ENCODE measurements around the gene GSG1. TPM values are rescaled to one million over a fixed set of nuclear protein-coding genes. Genes with fewer than 3 reads are reported as not detected.

Gene GSG1
- total RNA-seq, 2 donors from 2014 or later = 0.31 TPM; not detected in 1

GRCh38 chr12:13066459-13066858, 37.0 kb downstream of the GSG1 start:
- Mint-ChIP-seq H3K27me3 (ENCODE audit: insufficient read depth) (peaks cover 8% of the 10 kb centered on the region), H3K36me3 (ENCODE audit: low read depth) (peaks cover 11% of the 10 kb centered on the region), H3K4me3 (no peak overlapping the region), H3K27ac (no peak overlapping the region), H3K4me1 (peaks cover 28% of the 10 kb centered on the region), H3K9me3 (no peaks in the 10 kb centered on the region)
- H3K4me3 ChIP-seq (ENCODE audit: low read length) = no peak overlapping the region
- no peak overlapping the region for H3K9ac ChIP-seq (ENCODE audit: extremely low read depth, low read length, poor library complexity, severe bottlenecking)
- no peak for TF ChIP-seq CTCF (conservative IDR thresholded peaks at IDR 0.05)
- H3K36me3 ChIP-seq (ENCODE audit: control insufficient read depth, insufficient read depth, low read length) = peaks cover 11% of the 10 kb centered on the region
- DNase-seq = no peak
- H3K9me3 ChIP-seq (ENCODE audit: control insufficient read depth, low read length) = no peaks in the 10 kb centered on the region
- 78 to 93% methylated on average over 4 to 7 of the region's 7 CpGs for WGBS, 2 experiments (ENCODE audit: insufficient coverage in 1 of 2, insufficient read length in 1 of 2)
- peaks cover 4% of the 10 kb centered on the region for H3K4me1 ChIP-seq (ENCODE audit: control insufficient read depth, insufficient read depth, low read length)
- H3K27ac ChIP-seq (ENCODE audit: low read depth, low read length) = no peak overlapping the region
- H3K27me3 ChIP-seq (ENCODE audit: control insufficient read depth, insufficient read depth, low read length, poor library complexity, severe bottlenecking) = no peaks in the 10 kb centered on the region

- H3K4me3 Mint-ChIP-seq = no peak overlapping the region
- 82 to 89% methylated on average over 2 of the region's 2 CpGs for WGBS, 2 experiments (ENCODE audit: insufficient coverage in 1 of 2, insufficient read length in 1 of 2)
- H3K9me3 Mint-ChIP-seq = no peaks in the 10 kb centered on the region
- H3K9me3 ChIP-seq (ENCODE audit: control insufficient read depth, low read length) = no peaks in the 10 kb centered on the region
- no peak overlapping the region for H3K9ac ChIP-seq (ENCODE audit: extremely low read depth, low read length, poor library complexity, severe bottlenecking)
- H3K4me1 Mint-ChIP-seq = peaks cover 32% of the 10 kb centered on the region
- H3K36me3 Mint-ChIP-seq (ENCODE audit: low read depth) = peaks cover 11% of the 10 kb centered on the region
- DNase-seq = no peak
- H3K4me1 ChIP-seq (ENCODE audit: control insufficient read depth, insufficient read depth, low read length) = peaks cover 4% of the 10 kb centered on the region
- peaks cover 8% of the 10 kb centered on the region for H3K27me3 Mint-ChIP-seq (ENCODE audit: insufficient read depth)
- TF ChIP-seq CTCF (conservative IDR thresholded peaks at IDR 0.05) = no peak
- no peak overlapping the region for H3K27ac Mint-ChIP-seq
- H3K27me3 ChIP-seq (ENCODE audit: control insufficient read depth, insufficient read depth, low read length, poor library complexity, severe bottlenecking) = no peaks in the 10 kb centered on the region
- peaks cover 11% of the 10 kb centered on the region for H3K36me3 ChIP-seq (ENCODE audit: control insufficient read depth, insufficient read depth, low read length)
- no peak overlapping the region for H3K27ac ChIP-seq (ENCODE audit: low read depth, low read length)
- H3K4me3 ChIP-seq (ENCODE audit: low read length) = no peak overlapping the region
Measured at GRCh38 chr12:13066014-13066413, 37.5 kb downstream of the GSG1 start.

GRCh38 chr12:13062669-13063068, 40.8 kb downstream of the GSG1 start:
- peak overlapping the region; percentile 32 for H3K4me3 ChIP-seq (ENCODE audit: low read length)
- peaks cover 11% of the 10 kb centered on the region for H3K4me1 ChIP-seq (ENCODE audit: control insufficient read depth, insufficient read depth, low read length)
- no peaks in the 10 kb centered on the region for H3K9me3 ChIP-seq (ENCODE audit: control insufficient read depth, low read length)
- WGBS, 2 experiments (ENCODE audit: insufficient coverage in 1 of 2, insufficient read length in 1 of 2) = 87 to 100% methylated on average over 2 to 5 of the region's 5 CpGs
- Mint-ChIP-seq H3K27me3 (ENCODE audit: insufficient read depth) (peaks cover 8% of the 10 kb centered on the region), H3K4me1 (peaks cover 38% of the 10 kb centered on the region), H3K36me3 (ENCODE audit: low read depth) (peaks cover 21% of the 10 kb centered on the region), H3K9me3 (no peaks in the 10 kb centered on the region), H3K4me3 (peak overlapping the region; percentile 0), H3K27ac (no peak overlapping the region)
- no peaks in the 10 kb centered on the region for H3K27me3 ChIP-seq (ENCODE audit: control insufficient read depth, insufficient read depth, low read length, poor library complexity, severe bottlenecking)
- H3K27ac ChIP-seq (ENCODE audit: low read depth, low read length) = no peak overlapping the region
- no peak for DNase-seq
- TF ChIP-seq CTCF (conservative IDR thresholded peaks at IDR 0.05) = no peak
- no peak overlapping the region for H3K9ac ChIP-seq (ENCODE audit: extremely low read depth, low read length, poor library complexity, severe bottlenecking)
- H3K36me3 ChIP-seq (ENCODE audit: control insufficient read depth, insufficient read depth, low read length) = peaks cover under 1% of the 10 kb centered on the region

All from endodermal cell (in vitro differentiated cells).